Vagina (tissue), 2 donors: ENCODE results near the gene GAB3.

Experiments used
- POLR2A ChIP-seq, 2 donors: fragments of 450-650 bp; IDR thresholded peaks; one replicate each; pipeline ENCODE4 v1.6.1; 2017; ENCODE audit warnings: antibody characterized with exemption in 2 of 2, mild to moderate bottlenecking in 2 of 2, moderate library complexity in 2 of 2
- POLR2AphosphoS5 ChIP-seq, 2 donors: sonication (generic); formaldehyde crosslinking; IDR thresholded peaks; one replicate each; pipeline ENCODE4 v1.9.0; 2017; ENCODE audit warnings: antibody characterized with exemption in 2 of 2, mild to moderate bottlenecking in 2 of 2, low read depth in 1 of 2; ENCODE audit not compliant: insufficient read depth in 1 of 2
- TF ChIP-seq, protein P1 (sequence below), 3 experiments: fragments of 450-650 bp in 2 of 3; fragments of 200-600 bp in 1 of 3; sonication (generic) in 1 of 3; IDR thresholded peaks; one replicate each; pipeline ENCODE4 v1.5.1; 2017 to 2019; ENCODE audit warnings: antibody characterized with exemption in 3 of 3, mild to moderate bottlenecking in 2 of 3, moderate library complexity in 2 of 3

DNA sequence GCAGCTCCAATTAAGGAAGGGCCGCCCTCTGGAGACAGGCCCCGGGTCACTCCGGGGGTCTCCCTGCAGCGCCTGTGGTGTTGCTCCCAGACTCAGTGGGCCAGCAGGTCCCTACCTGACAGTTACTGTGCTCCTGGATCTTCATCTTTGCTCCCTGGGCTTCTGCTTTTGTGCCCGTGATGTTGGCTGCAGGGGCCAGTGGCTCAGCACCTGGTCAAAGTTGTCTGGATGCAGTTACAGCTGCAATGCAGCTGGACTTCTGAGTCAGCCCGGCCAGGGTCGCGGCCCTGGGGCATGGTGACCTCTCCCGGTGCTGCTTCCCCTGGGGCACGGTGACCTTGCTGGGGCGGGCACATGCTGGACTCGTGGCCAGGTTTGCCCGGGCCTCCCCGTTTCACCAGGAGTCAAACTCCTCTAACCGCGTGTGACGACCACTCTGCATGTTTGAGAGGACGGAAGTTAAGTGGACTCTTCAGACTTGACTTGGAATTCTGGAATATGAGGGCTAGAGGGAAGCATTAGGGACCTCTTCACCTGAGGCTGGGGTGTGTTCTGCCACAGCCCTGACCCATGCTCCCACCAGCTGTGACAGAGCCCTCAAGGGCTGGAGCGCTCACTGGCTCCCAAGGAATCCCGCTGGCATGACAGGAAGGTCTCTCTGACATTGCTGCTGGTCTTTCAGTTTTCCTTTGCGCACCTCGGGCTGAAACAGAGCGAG is 101.2 kb downstream of the GAB3 start:
- no peak for TF ChIP-seq POLR2A (IDR thresholded peaks at IDR 0.05)
- TF ChIP-seq, protein P1, sequence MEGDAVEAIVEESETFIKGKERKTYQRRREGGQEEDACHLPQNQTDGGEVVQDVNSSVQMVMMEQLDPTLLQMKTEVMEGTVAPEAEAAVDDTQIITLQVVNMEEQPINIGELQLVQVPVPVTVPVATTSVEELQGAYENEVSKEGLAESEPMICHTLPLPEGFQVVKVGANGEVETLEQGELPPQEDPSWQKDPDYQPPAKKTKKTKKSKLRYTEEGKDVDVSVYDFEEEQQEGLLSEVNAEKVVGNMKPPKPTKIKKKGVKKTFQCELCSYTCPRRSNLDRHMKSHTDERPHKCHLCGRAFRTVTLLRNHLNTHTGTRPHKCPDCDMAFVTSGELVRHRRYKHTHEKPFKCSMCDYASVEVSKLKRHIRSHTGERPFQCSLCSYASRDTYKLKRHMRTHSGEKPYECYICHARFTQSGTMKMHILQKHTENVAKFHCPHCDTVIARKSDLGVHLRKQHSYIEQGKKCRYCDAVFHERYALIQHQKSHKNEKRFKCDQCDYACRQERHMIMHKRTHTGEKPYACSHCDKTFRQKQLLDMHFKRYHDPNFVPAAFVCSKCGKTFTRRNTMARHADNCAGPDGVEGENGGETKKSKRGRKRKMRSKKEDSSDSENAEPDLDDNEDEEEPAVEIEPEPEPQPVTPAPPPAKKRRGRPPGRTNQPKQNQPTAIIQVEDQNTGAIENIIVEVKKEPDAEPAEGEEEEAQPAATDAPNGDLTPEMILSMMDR (IDR thresholded peaks at IDR 0.05) = no peak
- TF ChIP-seq POLR2AphosphoS5 (IDR thresholded peaks at IDR 0.05; ENCODE audit: insufficient read depth in 1 of 2, low read depth in 1 of 2) = no peak
